Measurements from ENCODE around the gene DGLUCY.
A peak's percentile ranks its signal among the peaks of the same experiment; 100 is the strongest.
"Not testable (repeated sequence)": the region's sequence is repeated elsewhere in the genome, so short reads cannot be mapped to it uniquely, and the experiment has no call there.

The DGLUCY gene, protein sequence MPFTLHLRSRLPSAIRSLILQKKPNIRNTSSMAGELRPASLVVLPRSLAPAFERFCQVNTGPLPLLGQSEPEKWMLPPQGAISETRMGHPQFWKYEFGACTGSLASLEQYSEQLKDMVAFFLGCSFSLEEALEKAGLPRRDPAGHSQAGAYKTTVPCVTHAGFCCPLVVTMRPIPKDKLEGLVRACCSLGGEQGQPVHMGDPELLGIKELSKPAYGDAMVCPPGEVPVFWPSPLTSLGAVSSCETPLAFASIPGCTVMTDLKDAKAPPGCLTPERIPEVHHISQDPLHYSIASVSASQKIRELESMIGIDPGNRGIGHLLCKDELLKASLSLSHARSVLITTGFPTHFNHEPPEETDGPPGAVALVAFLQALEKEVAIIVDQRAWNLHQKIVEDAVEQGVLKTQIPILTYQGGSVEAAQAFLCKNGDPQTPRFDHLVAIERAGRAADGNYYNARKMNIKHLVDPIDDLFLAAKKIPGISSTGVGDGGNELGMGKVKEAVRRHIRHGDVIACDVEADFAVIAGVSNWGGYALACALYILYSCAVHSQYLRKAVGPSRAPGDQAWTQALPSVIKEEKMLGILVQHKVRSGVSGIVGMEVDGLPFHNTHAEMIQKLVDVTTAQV

GRCh38 chr14:91113829-91114078 lies at the start of gene DGLUCY:
TSS of gene DGLUCY (plus strand) at chr14:91114073. CDS start at chr14:91160295, 46,222 bp downstream.
- DNase-seq = peak in 1 of 2 donors; percentile 47

- DNase-seq = no peak
These were observed 48.6 kb upstream of the DGLUCY start for GRCh38 chr14:91065266-91065665.

- peak in 1 of 2 donors; percentile 65 for DNase-seq
These were observed 46.7 kb upstream of the DGLUCY start for GRCh38 chr14:91067186-91067585.

DNA sequence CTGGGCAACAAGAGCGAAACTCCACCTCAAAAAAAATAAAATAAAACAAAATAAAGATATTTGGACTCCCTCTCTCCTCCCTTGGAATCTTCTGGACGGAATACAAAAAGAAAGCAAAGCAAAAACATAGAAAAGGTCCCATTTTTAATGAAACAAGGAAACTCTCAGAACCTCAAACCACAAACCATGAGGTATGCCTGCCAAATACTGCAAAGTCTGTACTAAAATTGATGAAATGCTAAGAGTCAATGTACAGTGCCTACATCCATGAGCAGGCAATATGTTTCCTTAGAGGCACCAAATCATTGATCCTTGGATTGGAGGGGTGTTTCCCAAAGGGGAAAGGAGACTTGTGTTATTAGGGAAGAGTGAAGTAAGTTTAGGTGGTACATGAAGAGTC lies 45.2 kb upstream of the DGLUCY start:
- no peak for DNase-seq

DNA sequence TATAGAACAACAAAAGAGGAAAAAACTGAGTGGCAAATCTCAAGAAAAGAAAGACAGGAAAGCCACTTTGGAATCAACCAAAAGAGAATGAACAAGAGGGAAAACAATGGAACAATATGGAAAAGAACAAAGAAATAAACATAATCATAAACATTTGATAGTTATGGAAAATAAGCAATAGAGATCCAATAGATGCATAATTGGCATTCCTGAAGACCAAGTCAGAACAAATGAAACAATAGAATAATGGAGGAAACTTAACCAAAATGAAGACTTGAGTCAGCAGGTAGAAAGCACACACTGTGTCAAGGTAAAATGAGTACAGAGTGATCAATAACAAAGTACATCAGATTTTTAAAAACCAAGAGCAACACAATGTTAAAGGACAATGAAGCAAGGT lies 43.3 kb upstream of the DGLUCY start:
- no peak for DNase-seq

DNA sequence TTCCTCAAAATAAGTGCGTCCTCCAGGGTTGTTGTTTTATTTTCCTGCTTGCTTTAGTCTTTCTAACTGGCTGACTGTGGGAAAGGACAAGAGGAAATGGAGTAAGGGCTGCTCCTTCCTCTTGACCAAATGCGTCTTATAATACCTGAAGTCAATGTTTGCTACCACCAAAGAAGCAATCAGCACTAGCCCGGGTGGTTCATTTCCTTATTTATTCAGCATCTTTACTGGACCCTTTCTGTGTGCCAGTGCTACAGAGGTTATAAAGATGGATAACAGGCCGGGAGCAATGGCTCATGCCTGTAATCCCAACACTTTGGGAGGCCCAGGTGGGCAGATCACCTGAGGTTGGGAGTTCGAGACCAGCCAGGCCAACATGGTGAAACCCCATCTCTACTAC lies 38.3 kb upstream of the DGLUCY start:
- DNase-seq = no peak

GRCh38 chr14:91078095-91078737 lies 35.7 kb upstream of the DGLUCY start:
- peak; percentile 30 to 79 for DNase-seq

DNA sequence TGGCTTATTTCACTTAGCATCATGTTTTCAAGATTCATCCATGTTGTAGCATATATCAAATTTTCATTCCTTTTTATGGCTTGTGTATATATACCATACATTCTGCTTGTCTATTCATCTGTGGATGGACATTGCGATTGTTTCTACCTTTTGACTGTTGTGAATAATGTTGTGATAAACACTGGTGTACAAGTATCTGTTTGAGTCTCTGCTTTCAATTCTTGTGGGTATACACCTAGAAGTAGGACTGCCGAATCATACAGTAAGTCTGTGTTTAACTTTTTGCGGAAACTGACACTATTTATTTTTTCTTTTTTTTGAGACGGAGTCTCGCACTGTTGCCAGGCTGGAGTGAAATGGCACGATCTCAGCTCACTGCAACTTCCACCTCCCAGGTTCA lies 33.8 kb upstream of the DGLUCY start:
- DNase-seq = no peak

DNA sequence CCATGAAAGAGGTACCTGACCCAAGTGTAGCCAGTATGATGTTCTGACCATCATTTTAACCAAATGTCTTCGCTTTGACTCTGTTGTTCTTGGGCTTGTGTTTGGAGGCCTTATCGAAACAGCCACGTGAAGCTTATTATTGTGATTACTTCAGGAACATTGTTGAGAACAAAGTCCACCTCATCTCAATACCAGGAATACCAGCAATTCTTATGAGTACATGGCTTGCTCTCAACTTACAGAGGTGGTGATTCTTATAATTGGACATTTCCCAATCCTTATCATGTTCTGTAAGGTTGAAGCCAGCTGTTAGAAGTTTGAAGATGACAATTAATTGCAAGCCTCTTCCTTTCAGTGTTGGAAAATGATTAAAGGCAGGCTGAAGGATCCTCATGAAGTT lies 31.6 kb upstream of the DGLUCY start:
- DNase-seq = no peak

DNA sequence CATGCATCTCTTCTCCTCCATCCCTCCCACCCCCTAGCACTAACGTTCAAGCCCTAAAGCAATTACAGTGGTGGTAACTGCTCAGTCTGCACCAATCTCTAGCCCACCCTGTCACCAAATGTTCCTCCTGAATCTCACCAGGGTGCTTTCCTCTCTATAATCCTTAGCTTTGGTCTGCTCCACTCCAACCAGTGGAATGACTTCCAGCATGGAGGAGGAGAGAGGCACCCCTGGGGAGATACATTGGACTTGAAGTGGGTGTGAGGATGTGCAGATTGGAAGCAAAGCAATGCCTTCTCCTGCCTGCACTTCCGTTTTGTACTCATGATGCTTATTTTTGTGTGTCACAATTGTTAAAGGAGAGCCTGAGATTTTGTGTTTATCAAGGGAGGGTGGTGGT lies 29.4 kb upstream of the DGLUCY start:
- no peak for DNase-seq

DNA sequence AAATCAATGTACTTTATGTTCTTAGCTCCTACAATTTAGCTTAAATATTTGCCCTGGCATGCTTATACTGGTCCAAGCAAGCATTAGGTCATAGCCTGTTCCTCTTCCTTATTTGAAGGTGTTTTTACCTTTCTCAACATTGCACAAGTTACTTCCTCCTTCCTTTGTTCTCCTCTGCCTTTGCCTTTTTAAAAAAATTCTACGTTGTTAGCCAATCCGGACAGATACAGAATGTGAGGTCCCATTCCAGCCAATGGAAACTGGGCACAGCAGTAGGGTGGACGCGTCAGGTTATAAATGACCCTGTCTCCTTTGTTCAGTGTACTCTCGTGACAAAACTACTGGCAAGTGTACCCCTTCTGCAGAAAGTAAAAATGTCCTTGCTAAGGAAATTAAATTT lies 26.4 kb upstream of the DGLUCY start:
- DNase-seq = not testable (repeated sequence)

DNA sequence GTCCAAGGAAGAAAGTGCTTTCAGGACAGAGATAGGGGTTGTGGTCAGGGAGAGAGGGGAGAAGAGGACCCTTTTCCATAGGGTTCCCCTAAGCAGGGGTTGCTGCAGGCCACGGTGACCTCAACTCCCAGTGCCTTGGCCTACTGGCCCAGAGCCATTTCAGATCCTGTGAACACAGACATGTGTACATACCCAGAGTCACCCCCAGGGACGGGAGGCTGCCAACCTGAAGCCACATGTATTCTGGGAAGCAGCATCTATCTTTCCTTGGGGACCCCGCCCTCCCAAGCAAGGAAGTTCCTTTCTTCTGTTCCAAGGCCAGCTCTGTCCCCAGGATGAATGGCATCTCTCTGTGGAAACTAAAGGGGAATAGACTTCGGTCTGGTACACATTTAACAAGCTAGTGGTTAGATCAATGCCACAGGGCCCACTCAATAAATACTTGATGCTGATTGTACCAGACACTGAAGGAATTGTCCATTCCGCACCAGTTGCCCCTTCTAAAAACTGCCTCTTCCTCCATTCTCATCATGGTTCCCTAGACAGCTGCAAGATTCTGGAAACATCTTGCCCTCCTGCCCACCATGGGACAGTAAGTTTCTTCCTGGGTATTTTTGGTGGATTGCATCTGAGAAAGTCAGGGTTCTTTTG lies 25.2 kb upstream of the DGLUCY start:
- DNase-seq = no peak

DNA sequence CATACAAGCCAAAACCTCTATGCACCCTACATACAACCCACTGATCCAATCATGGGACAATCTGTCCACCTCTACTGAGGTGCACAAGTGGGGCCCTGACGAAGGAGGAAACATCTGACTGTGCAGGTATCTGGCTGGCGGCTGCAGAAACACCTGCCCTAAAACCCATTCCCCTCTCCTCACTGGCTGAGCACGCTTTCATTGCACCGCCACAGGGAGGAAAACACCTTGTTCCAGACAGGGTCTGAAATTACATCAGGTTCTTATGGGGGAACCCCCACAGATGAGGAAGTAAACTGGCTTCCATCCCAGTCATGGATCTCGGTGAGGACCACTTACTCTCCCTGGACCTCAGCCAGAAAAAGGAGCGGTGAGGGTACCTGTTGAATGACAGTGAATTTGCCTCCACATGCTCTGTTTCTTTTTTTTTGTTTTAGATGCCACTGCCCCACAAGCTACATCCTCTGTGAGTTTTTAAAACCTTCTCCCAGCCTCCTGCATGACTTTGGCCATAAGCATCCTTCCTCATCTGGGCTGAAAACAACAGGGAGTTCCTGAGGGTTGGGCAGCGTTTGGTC lies 23.8 kb upstream of the DGLUCY start:
- no peak for DNase-seq

DNA sequence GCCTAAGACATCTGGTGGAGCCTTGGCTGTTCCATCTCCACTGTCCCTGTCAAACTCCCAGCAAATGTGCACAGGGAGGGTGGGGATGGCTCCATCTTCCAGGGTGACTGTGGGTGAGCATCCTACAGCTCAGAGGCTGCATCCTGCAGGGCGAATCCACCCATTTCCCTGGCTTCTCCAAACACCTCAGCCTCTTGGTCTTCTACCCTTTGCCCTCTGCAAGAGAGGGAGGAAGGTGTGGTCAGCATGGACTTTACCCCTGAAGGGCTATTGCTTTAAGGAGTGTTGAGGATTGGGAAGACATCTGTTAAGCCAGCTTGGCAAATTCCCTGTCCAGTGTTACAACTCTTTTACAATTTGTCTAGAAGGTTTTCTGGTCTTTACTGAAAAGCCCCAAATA lies 23.1 kb upstream of the DGLUCY start:
- DNase-seq = no peak

DNA sequence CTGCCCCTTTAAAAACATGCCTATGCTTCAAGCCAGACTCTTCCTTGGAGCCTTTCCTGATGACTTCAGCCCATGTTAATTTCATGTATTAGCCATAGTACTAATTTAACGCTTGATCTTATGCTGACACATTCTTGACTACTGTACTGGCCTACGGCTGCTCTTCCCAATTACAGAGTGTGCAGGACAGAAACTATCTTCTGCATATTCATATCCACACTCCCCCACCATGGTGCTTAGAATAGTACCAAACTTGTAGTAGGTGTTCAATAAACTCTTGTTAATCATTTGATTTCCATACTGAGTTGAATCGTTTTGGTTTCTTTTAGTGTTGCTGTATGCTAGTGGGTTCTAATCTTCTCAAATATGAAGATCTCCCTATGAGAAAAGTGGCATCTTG lies 21.8 kb upstream of the DGLUCY start:
- DNase-seq = no peak

GRCh38 chr14:91093743-91094472 lies 20.0 kb upstream of the DGLUCY start:
- DNase-seq = not testable (repeated sequence)

DNA sequence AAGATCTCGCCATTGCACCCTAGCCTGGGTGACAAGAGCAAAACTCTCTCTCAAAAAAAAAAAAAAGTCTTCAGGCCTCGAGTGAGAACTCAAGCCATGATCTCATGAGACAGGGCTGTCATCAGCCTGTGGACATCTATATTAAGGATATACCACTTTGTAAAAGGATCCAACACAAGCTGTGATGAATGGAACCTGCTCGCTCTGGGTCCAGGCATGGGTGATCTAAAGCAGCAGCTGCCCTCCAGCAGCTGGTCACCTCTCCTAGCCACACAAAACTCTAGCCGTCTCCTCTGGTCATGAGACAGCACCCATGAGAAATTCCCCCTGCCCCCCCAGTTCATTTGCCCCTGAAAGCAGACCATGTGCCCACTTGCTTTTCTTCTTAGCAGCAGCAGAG lies 19.1 kb upstream of the DGLUCY start:
- no peak for DNase-seq

GRCh38 chr14:91095178-91095577 lies 18.7 kb upstream of the DGLUCY start:
- no peak for DNase-seq

- DNase-seq = not testable (repeated sequence)
These were observed 16.2 kb upstream of the DGLUCY start for GRCh38 chr14:91097657-91098056.

DNA sequence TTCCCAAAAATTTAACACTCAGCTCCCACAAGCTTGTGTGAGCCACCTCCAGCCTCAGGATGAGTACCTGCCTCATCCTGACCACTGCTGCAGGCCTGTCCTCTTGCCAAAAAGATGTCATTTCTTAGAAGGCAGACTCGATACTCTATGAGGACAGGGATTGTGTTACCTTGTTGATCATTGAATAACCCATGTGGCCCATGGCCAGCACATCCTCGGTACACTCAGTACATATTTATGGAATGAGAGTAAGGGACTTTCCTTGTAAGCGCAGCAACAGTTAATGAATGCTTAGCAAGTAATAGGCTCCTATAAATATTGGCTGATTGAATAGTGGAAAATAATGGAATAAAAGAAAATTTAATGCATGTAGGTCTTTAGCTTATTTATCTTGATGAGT lies 15.3 kb upstream of the DGLUCY start:
- DNase-seq = no peak

GRCh38 chr14:91100102-91100501 lies 13.8 kb upstream of the DGLUCY start:
- no peak for DNase-seq

GRCh38 chr14:91103116-91103515 lies 10.8 kb upstream of the DGLUCY start:
- DNase-seq = no peak

All from CD4-positive, alpha-beta T cell treated with Interleukin-4 for 1 hour (primary cell).